GM21447 (cell line): ENCODE results near the gene NKD2.

ENCODE experiments used
- ATAC-seq: cut with Tn5 transposase; IDR thresholded peaks from one replicate; pipeline ENCODE4 v1.9.1; 2021; ENCODE audit not compliant: unreplicated experiment

NKD2 gene

GRCh38 chr5:1040571-1040970, 32.0 kb downstream of the NKD2 start:
- no peak for ATAC-seq

DNA sequence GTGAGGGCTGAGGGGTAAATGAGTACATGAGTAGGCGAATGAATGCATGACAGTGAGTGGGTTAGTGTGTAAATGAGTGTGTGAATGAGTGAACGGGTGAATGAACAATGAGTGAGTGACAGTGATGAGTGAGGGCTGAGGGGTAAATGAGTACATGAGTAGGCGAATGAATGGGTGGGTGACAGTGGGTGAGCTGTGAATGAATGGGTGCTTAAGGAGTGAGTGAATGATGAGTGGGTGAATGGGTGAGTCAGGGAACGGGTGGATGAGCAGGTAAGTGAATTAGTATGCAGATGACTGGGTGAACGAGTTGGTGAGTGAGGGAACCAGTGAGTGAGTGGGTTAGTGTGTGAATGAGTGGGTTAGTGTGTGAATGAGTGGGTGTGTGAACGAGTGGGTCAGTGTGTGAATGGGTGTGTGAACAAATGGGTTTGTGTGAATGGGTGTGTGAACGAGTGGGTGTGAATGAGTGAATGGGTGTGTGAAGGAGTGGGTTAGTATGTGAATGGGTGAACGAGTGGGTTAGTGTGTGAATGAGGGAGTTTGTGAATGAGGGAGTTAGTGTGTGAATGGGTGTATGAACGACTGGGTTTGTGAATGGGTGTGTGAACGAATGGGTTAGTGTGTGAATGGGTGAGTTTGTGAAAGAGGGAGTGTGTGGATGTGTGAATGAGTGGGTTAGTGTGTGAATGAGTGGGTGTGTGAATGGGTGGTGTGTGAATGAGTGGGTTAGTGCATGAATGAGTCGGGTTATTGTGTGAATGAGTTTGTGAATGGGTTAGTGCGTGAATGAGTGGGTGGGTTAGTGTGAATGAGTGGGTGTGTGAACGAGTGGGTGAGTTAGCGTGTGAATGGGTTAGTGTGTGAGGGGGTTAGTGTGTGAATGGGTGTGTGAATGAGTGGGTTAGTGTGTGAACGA, 32.9 kb downstream of the NKD2 start:
- no peak for ATAC-seq

DNA sequence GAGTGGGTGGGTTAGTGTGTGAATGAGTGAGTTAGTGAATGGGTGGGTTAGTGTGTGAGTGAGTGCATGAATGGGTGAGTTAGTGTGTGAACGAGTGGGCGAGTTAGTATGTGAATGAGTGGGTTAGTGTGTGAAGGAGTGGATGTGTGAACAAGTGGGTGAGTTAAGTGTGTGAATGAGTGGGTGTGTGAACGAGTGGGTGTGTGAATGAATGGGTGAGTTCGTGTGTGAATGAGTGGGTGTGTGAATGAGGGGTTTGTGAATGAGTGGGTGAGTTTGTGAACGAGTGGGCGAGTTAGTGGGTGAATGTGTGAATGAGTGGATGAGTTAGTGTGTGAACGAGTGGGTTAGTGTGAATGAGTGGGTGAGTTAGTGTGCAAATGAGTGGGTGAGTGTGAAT, 34.0 kb downstream of the NKD2 start:
- ATAC-seq: no peak

GRCh38 chr5:1043327-1043726, 34.7 kb downstream of the NKD2 start:
- no peak for ATAC-seq

- no peak for ATAC-seq
Measured at GRCh38 chr5:1044117-1044516, 35.5 kb downstream of the NKD2 start.

DNA sequence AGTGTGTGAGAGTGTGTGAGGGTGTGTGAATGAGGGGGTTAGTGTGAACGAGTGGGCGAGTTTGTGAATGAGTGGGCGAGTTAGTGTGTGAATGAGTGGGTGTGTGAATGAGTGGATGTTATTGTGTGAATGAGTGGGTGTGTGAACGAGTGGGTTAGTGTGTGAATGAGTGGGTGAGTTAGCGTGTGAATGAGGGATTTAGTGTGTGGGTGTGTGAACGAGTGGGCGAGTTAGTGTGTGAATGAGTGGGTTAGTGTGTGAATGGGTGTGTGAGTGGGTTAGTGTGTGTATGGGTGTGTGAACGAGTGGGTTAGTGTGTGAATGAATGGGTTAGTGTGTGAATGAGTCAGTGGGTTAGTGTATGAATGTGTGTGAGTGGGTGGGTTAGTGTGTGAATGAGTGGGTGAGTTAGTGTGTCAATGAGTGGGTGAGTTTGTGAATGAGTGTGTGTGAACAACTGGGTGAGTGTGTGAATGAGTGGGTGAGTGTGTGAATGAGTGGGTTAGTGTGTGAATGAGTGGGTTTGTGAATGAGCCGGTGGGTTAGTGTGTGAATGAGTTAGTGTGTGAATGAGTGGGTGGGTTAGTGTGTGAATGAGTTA, 37.5 kb downstream of the NKD2 start:
- ATAC-seq: no peak

DNA sequence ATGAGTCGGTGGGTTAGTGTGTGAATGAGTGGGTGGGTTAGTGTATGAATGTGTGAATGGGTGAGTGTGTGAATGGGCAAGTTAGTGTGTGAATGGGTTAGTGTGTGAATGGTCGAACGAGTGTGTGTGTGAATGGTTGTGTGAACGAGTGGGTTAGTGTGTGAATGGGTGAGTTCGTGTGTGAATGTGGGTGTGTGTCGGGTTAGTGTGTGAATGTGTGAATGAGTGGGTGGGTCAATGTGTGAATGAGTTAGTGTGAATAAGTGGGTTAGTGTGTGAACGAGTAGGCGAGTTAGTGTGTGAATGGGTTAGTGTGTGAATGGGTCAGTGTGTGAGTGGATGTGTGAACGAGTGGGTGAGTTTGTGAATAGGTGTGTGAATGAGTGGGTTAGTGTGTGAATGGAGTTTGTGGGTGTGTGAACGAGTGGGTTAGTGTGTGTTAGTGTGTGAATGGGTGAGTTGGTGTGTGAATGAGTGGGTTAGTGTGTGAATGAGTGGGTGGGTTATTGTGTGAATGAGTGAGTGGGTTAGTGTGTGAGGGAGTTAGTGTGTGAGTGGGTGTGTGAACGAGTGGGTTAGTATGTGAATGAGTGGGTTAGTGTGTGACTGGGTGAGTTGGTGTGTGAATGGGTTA, 38.8 kb downstream of the NKD2 start:
- no peak for ATAC-seq

GRCh38 chr5:1048162-1048721, 39.6 kb downstream of the NKD2 start:
- no peak for ATAC-seq

DNA sequence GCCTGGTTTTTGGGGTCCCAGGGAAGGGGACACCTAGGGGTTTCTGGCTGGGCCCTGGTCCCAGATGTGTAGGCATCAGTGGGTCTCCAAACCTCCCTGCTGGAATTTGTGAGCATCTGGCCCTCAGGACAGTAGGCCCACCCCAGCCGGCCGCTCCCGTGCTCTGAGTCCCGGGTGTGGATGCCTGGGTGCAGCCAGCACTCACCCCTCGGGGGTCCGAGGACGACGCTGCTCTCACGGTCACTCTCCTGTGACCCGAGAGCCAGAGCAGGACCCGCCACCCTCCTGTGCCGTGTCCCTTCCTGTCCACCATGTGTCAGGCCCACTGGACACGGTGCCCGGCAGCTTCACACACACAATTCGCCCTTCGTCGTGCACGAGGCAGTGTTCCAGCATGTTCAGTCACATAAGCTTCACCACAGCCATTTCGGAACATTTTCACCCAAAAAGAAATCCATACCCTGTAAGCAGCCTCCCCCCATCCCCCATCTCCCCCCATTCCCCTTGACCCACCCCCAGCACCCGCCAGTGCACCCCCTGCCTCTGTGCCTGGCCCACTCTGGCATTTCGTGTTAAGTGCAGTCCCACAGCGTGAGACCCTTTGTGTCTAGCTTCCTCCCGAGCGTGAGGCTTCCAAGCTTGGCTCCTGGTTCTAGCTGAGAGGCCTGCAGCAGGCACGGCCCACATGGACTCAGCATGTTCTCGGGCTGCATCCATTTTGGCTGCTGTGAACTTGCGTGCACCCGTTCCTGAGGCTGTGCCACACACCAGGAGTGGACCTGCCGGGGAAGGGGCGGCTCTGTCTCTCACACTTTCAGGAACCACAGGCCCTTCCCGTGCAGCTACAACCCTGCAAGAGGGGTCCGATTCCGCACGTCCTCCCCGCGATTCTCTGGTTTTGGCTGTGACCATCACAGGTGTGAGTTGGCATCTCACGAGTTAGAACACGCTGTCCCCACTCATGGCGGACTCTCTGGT, 40.5 kb downstream of the NKD2 start:
- no peak for ATAC-seq

GRCh38 chr5:1050423-1051365, 42.1 kb downstream of the NKD2 start:
- ATAC-seq: no peak

DNA sequence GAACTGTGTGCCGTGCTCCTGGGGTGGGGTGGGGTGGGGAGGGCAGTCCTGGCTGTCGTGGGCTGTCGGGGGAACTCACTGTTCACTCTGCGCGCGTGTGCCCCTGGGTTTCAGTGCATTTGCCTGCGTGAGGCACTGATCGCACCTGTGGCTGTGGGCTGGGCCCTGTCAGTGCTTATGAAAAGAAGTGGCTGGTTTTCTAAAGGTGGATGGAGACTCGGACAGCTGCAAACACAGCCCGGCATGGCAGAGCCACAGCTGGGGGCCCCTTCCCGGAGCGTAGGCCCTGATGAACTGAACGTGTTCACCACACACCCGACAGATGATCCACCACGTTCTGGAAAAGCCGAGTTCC, 42.7 kb downstream of the NKD2 start:
- no peak for ATAC-seq

DNA sequence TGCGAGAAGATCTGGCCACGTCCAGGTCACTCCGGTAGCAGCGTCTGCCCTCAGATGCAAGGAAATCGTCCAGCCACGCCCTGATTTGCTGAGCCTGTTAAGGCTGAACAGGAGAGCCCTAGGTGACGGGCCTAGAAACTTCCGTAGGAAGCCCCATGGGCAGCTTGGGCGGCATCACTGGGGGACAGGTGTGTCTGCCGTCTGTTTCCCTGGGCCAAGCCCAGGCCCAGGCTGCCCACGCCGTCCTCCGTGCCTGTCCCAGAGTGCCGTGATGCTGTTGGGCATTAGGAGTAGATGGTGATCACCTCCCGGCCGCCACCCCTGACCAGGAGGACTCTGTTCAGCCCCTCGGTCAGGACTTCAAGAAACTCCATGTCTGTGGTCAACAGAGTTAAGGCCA, 43.5 kb downstream of the NKD2 start:
- ATAC-seq: no peak

DNA sequence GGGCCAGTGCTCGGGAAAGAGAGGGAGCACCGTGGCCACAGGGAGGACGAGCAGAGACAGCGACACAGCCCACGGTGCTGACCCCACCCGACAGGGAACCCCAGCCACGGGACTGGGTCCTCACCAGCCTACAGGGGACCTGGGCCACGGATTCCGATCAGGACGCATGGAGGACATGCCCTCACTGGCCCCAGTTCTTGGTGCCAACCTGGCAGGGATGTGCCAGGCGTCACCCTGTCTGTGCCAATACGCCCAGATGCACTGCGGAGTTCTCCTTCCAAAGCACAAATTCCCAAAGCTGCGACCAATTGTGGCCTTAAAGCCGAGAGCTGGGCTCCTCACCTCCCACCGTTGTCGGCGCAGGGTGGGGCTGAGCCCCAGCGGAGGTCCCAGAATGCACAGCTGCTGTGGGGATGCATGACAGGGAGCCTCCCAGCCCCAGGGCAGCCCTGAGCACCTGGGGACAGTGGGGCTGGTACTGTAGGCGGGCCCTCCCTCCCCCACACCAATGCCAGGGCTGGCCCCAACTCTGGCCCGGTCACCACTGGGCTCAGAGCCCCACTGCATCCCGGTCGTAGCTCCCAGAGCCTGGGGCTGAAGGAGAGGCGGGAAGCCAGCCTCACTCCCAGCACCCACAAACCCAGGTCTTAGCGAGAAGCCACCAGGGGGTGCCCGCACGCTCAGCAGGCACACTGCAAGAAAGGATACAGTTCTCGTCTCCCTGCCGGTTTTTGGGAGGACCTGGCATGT, 44.2 kb downstream of the NKD2 start:
- no peak for ATAC-seq

DNA sequence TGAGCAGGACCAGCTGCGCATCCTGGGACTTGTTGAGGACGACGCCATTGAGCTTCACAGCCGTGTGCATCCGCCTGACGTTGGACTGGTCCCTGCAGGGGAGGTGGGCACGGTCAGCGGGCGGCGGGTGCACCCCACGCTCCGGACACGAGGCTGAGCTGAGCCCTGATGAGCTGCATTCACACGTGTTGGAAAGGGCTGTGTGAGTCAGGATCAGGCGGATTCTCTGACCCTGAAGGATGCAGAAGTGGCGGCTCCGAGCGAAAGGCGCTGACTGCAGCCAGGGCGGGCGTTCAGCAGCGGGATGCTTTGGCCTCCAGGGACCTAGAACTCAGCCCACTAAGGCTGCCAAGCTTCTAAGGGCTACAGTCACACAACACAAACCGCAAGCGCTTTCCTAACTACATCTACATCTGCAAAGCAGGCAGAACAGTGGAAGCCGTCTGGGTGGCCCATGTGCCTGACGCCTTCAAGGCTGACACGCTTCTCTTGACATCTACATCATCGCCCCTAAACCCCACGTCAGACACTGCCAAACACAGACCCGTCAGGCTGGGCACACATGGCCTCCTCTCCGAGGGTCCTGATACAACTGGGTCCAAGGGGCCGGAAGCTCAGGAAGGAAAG, 44.9 kb downstream of the NKD2 start:
- no peak for ATAC-seq

GRCh38 chr5:1054018-1054798, 45.6 kb downstream of the NKD2 start:
- no peak for ATAC-seq

DNA sequence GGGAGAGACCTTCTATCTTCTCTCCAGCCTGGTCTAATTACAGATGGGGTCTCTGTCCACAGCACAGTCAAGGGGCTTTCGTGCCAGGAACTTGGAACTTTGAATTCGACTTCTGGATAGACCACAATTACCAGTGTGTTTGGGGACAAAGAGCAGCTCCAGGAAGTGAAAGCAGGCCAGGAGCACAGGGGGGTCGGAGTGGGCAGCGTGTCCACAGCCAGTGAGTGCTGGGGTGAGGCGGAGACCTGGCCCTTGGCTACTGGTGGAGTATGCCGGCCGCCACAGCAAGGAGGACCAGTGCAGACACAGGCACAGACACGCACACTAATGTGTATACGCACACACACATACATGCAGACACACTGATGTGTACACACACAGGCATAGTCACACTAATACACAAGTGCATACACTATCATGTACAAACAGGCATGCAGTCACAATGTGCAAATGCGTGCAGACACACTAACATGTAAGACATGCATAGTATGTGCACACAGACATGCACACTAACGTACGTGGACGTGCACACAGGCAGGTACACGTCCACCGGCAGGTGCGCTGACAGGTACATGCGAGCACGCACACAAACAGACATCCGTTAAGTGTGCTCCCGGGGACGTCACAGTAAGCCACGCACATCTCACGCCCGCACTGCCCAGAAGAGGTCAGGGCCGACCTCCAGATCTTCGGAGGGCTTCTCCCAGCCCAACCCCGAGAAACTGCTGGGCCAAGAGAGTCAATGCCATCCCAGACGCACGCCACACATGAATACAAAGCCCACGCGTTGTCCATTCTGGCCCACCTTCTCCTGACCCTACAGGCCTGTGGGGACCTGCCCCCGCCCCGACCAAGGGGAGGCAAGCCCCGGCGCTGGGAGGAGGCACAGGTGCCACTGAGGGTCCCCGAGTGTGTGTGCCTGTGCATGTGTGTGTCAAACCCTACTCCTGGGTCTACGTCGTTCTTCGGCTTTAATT, 46.5 kb downstream of the NKD2 start:
- no peak for ATAC-seq
